Right hindlimb (tissue), 1 donor: ENCODE results near the gene LDLRAD4.
A peak's percentile ranks its signal among the peaks of the same experiment; 100 is the strongest.
"Not testable (repeated sequence)": the region's sequence is repeated elsewhere in the genome, so short reads cannot be mapped to it uniquely, and the experiment has no call there.

Experiments used
- DNase-seq: peaks from one replicate; pipeline ENCODE4 v3.0.0-alpha.2; 2018

Gene LDLRAD4

GRCh38 chr18:13454363-13455150, 236.0 kb downstream of the LDLRAD4 start:
- no peak for DNase-seq

GRCh38 chr18:13455471-13455870, 236.9 kb downstream of the LDLRAD4 start:
- no peak for DNase-seq

- no peak for DNase-seq
Measured at GRCh38 chr18:13455960-13456481, 237.5 kb downstream of the LDLRAD4 start.

- no peak for DNase-seq
Measured at GRCh38 chr18:13456736-13457271, 238.2 kb downstream of the LDLRAD4 start.

- DNase-seq, result no peak
Measured at GRCh38 chr18:13457327-13457726, 238.8 kb downstream of the LDLRAD4 start.

GRCh38 chr18:13460946-13461345, 242.4 kb downstream of the LDLRAD4 start:
- DNase-seq, result no peak

GRCh38 chr18:13461469-13461868, 242.9 kb downstream of the LDLRAD4 start:
- DNase-seq, result no peak

GRCh38 chr18:13461936-13462335, 243.4 kb downstream of the LDLRAD4 start:
- no peak for DNase-seq

- DNase-seq, result no peak
Measured at GRCh38 chr18:13462686-13463085, 244.1 kb downstream of the LDLRAD4 start.

- no peak for DNase-seq
Measured at GRCh38 chr18:13463526-13464210, 245.1 kb downstream of the LDLRAD4 start.

GRCh38 chr18:13464432-13465123, 246.0 kb downstream of the LDLRAD4 start:
- peak; percentile 49 for DNase-seq

- no peak for DNase-seq
Measured at GRCh38 chr18:13465124-13465446, 246.5 kb downstream of the LDLRAD4 start.

- DNase-seq, result peak; percentile 14
Measured at GRCh38 chr18:13465476-13465875, 246.9 kb downstream of the LDLRAD4 start.

- peak; percentile 12 for DNase-seq
Measured at GRCh38 chr18:13470516-13471197, 252.1 kb downstream of the LDLRAD4 start.

GRCh38 chr18:13471198-13471845, 252.8 kb downstream of the LDLRAD4 start:
- DNase-seq, result peak; percentile 18

- peak; percentile 54 for DNase-seq
Measured at GRCh38 chr18:13471971-13472628, 253.5 kb downstream of the LDLRAD4 start.

GRCh38 chr18:13473751-13474150, 255.2 kb downstream of the LDLRAD4 start:
- DNase-seq, result no peak

- no peak for DNase-seq
Measured at GRCh38 chr18:13474336-13474735, 255.8 kb downstream of the LDLRAD4 start.

- no peak for DNase-seq
Measured at GRCh38 chr18:13474907-13475545, 256.5 kb downstream of the LDLRAD4 start.

GRCh38 chr18:13476312-13476711, 257.8 kb downstream of the LDLRAD4 start:
- not testable (repeated sequence) for DNase-seq

GRCh38 chr18:13477147-13477683, 258.7 kb downstream of the LDLRAD4 start:
- DNase-seq, result no peak
